ENCODE results near the gene C22orf15. TPM values are rescaled to one million over a fixed set of nuclear protein-coding genes. Genes with fewer than 3 reads are reported as not detected.

Gene C22orf15
- total and polyA plus RNA-seq, 8 donors = 0.58 to 7.8 (median 4.1) TPM

- H3K27me3 ChIP-seq = no peaks in the 10 kb centered on the region
- H3K4me1 ChIP-seq = peaks cover 8 to 34% of the 10 kb centered on the region in 2 donors
- no peaks in the 10 kb centered on the region for H3K9me3 ChIP-seq
- H3K36me3 ChIP-seq = peaks cover 0 to 28% of the 10 kb centered on the region in 2 donors
- ATAC-seq (no peak), DNase-seq (no peak)
- no peak for TF ChIP-seq CTCF (IDR thresholded peaks at IDR 0.05)
- no peak overlapping the region for H3K4me3 ChIP-seq
- no peak overlapping the region for H3K27ac ChIP-seq
- intact Hi-C loops (cut with DNase I) = loop anchor here in 1 of 2 donors (10.0 kb wide), 1 partner anchor 46 kb away; the partner anchor contains the start of gene DERL3
Measured at GRCh38 chr22:23789121-23789520, 26.3 kb downstream of the C22orf15 start.

DNA sequence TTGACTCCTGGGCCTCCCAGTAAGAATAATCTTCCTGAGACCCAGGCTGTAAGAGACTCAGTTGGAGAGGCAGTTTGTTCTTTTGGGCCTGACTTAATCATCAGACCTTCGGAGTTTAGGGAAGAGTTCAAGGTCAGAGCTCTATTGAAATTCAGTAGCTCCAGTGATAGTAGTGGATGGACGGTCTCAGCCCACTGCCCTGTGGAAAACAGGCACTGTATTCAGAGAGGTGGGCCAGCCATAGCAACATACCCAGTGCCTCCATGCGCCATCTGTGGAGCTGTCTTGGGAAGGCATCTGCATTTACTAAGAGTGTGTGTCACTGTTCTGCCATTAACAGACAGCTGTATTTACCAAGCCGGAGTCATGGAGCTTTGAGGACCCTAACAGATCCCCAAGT is 26.8 kb downstream of the C22orf15 start:
- no peaks in the 10 kb centered on the region for H3K27me3 ChIP-seq
- H3K4me3 ChIP-seq = no peak overlapping the region
- H3K4me1 ChIP-seq = peaks cover 8 to 34% of the 10 kb centered on the region in 2 donors
- peaks cover 0 to 33% of the 10 kb centered on the region in 2 donors for H3K36me3 ChIP-seq
- no peak overlapping the region for H3K27ac ChIP-seq
- no peak for TF ChIP-seq CTCF (IDR thresholded peaks at IDR 0.05)
- intact Hi-C loops (cut with DNase I) = loop anchor here in 1 of 2 donors (10.0 kb wide), 1 partner anchor 45 kb away; the partner anchor contains the start of gene DERL3
- DNase-seq = no peak
- ATAC-seq = no peak
- no peaks in the 10 kb centered on the region for H3K9me3 ChIP-seq

- H3K4me3 ChIP-seq = no peak overlapping the region
- peaks cover 0 to 48% of the 10 kb centered on the region in 2 donors for H3K36me3 ChIP-seq
- intact Hi-C loops (cut with DNase I) = no loop called here
- DNase-seq (peak in 1 of 4 donors; percentile 22), ATAC-seq (no peak)
- H3K9me3 ChIP-seq = no peaks in the 10 kb centered on the region
- H3K27ac ChIP-seq = no peak overlapping the region
- no peak for TF ChIP-seq CTCF (IDR thresholded peaks at IDR 0.05)
- H3K4me1 ChIP-seq = peaks cover 8 to 34% of the 10 kb centered on the region in 2 donors
- H3K27me3 ChIP-seq = no peaks in the 10 kb centered on the region
Measured at GRCh38 chr22:23790819-23791737, 28.3 kb downstream of the C22orf15 start.

- intact Hi-C loops (cut with DNase I) = no loop called here
- Histone ChIP-seq H3K36me3 (peaks cover 0 to 55% of the 10 kb centered on the region in 2 donors), H3K9me3 (no peaks in the 10 kb centered on the region), H3K4me1 (peaks cover 5 to 27% of the 10 kb centered on the region in 2 donors), H3K27ac (no peak overlapping the region), H3K4me3 (no peak overlapping the region), H3K27me3 (no peaks in the 10 kb centered on the region)
- ATAC-seq (no peak), DNase-seq (no peak)
- no peak for TF ChIP-seq CTCF (IDR thresholded peaks at IDR 0.05)
Measured at GRCh38 chr22:23791738-23792645, 29.2 kb downstream of the C22orf15 start.
